AG08396 (cell line): Measurements from ENCODE around the gene SETBP1.

Experiments used
- DNase-seq: peaks from one replicate; pipeline ENCODE4 v3.0.0; 2012; ENCODE audit warnings: low spot score, mixed read lengths

Gene SETBP1

GRCh38 chr18:44901283-44901682, 220.6 kb downstream of the SETBP1 start:
- DNase-seq: no peak

GRCh38 chr18:44903327-44903726, 222.6 kb downstream of the SETBP1 start:
- DNase-seq: no peak

DNA sequence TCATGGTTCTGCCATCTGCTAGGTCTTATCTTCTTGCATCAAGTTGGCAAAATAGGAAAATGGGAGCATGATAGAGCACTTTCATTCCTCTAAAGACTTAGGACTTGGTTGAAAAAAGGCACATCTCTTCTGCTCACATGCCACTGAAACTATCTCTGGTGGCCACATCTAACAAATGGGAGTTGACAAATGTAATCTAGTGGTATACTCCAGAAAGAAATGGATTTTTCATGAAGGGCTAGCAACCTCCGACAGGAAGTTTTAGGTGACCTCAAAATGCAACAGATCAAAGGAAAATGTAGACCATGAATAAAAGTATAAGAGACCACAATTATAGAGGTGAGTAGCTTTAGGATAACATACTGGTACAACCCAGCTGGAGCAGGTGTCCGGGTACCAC, 224.1 kb downstream of the SETBP1 start:
- DNase-seq: no peak

GRCh38 chr18:44909191-44909719, 228.6 kb downstream of the SETBP1 start:
- DNase-seq: no peak

- DNase-seq: no peak
These were observed 230.6 kb downstream of the SETBP1 start for GRCh38 chr18:44911260-44911659.

DNA sequence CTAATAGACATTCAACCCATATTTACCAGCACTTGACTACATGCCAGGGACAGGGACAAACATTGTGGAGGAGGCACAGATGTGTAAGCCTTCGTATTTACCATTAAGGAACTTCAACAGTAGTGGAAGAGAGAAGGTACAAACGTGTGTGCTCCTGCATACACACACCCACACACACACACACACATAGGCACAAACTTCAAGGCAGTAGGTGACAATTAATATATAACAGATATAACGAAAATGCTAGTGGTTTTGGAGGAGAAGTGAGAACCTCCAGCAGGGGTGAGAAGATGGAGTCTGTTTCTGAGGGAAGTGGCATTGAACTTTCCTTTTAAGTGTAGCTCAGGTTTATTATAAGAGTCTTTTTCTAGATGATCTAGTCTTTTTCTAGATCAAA, 231.1 kb downstream of the SETBP1 start:
- no peak for DNase-seq

GRCh38 chr18:44912740-44913478, 232.2 kb downstream of the SETBP1 start:
- no peak for DNase-seq

GRCh38 chr18:44914028-44914427, 233.3 kb downstream of the SETBP1 start:
- DNase-seq: no peak

DNA sequence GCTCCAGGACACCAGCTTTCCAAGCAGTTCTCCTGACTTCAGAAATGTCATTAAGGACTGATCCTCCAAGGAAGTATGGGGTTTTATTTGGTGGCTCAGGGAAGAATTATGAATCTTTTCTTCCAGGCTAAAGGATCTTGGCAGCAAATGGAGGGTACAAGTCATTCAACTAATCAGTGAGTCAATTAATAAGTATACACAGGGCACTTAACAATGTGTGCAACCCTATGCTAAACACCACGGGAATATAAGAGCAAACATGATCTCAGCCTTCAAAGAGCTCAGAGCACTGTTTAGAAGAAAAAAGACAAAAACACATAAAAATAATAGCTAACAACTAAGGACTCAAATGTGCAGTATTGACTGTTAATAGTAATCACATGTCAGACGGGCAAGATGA, 234.5 kb downstream of the SETBP1 start:
- no peak for DNase-seq

GRCh38 chr18:44915661-44916060, 235.0 kb downstream of the SETBP1 start:
- no peak for DNase-seq

DNA sequence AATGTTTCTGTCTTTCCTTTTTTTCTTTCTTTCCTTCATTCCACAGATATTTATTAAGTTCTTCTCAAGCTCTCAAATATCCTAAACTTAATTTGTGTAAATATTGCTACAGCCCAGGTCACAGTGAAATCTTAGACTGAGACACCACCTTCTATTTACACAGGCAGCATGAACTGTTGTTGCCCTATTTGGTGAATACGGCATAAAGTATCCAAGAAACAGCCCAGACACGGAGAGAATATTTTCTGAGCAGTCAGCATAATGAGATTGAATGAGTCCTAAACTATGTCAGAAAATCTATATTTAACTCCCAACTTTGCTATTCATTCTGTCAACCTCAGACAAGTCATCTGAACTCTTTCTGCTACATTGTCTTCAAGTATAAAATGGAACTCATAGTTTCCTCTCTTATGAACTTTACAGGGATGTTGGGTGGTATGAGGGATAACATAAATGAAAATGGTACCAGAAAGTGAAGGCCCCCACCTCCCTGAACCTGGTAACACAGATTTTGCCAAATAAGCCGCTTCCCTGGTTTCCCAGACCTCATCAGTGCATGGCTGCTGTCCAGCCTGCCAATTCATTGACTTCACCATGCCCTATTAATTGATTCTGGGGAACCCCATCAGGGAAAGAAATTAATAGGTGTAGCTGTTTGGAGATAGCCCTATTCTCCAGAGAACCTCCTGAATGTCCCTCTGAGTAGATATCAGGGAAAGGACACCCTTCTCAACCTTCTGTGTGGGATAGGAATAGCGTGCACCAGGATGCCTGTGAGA, 235.9 kb downstream of the SETBP1 start:
- no peak for DNase-seq

- no peak for DNase-seq
These were observed 236.8 kb downstream of the SETBP1 start for GRCh38 chr18:44917216-44918141.

DNA sequence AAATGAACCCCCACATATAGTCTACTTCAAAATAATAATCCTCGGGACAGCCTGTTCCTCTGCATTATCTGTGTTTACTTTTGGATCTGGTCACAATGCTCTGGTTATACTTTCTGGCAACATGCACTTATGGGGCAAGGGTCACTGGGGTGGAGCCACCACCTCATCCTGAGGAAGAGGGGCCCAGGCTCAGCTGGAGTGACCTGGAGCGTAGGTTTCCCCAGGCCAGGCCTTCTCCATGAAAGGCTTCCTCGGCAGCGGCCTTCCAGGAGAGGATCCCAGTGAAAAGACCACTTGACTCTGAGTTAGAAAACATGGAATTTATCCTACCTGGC, 237.4 kb downstream of the SETBP1 start:
- no peak for DNase-seq

DNA sequence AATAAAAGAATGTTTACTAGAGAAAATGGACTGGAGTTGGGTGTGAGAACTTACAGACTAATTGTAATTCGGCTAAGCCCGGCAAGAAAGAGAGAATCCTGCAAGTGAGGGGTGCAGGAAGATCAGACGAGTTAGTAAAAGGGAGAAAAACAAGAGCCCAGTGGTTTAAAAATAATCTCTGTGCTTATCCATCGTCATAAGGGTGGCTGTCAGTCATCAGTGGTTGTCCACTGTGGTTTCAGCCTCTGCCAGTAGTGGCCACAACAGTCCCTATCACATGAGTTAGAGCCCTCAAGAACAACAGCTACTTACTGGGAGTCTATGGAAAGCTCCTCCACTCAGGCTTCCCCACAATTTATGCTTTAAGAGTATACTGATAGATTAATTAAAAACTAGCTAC, 239.8 kb downstream of the SETBP1 start:
- no peak for DNase-seq

GRCh38 chr18:44921974-44922373, 241.3 kb downstream of the SETBP1 start:
- no peak for DNase-seq

DNA sequence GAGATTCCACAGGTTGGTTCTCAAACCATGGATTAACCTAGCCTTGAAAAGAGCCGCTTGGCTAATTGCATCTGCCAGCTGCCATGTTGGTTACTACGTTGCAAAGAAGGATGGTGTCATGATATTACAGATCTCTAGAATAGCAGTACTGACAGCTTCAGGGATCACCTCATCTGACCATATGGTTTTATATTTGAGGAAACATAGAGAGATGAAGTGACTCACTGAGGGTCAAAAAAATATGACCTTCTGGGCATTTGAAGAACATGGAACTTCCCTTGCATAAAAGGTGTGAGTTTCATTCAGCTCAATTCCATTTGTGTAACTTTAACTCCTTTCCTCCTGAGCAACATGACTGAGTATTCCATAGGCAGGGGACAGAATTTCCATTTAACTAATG, 242.3 kb downstream of the SETBP1 start:
- DNase-seq: no peak

- no peak for DNase-seq
These were observed 244.3 kb downstream of the SETBP1 start for GRCh38 chr18:44924785-44925499.

GRCh38 chr18:44927127-44927849, 246.6 kb downstream of the SETBP1 start:
- DNase-seq: no peak

DNA sequence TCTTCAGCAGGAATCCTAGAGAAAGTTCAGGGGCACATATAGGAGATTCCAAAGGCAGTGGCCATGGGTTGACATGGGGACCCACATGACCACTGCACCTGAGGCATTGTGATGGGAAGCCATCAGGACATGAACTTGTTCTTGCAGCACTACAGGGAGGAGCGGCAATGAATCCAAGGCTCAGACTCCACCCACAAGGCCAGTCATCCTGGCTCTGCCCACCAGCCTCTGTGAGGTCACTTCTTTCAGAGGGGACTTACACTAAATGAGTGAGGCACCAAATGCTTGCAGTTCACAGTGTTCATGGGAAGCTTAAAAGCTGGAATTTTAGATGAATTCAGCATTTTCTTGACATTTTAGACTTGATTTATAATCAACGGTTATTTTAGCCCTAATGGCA, 254.2 kb downstream of the SETBP1 start:
- no peak for DNase-seq

GRCh38 chr18:44935455-44935854, 254.8 kb downstream of the SETBP1 start:
- no peak for DNase-seq

GRCh38 chr18:44936485-44936884, 255.8 kb downstream of the SETBP1 start:
- DNase-seq: no peak
